K562 (cell line): ENCODE results near the gene CD68. TPM values are rescaled to one million over a fixed set of nuclear protein-coding genes. Genes with fewer than 3 reads are reported as not detected.

ENCODE experiments used
- ATAC-seq: fragments of 200-7000 bp; cut with Tn5 transposase; 3 replicates; pipeline ENCODE4 v1.9.1; 2020; ENCODE audit warnings: moderate library complexity
- BruUV-seq: library from RNA; stranded (reverse); fragments of 400-500 nt; replicated peaks from 2 replicates; lab custom pipeline; 2021; lab: Mats Ljungman, UMichigan
- CTCF ChIA-PET: fragments of 300-600 bp; formaldehyde crosslinking; extraction: SDS; loops from one replicate; lab custom pipeline; 2021; ENCODE audit warnings: low intra/inter-chr PET ratio; lab: Yijun Ruan, JAX
- POLR2A ChIA-PET: fragments of 300-600, 350-650 bp; sonication (Branson Sonifier 250); formaldehyde crosslinking; extraction: SDS; loops from one replicate; lab custom pipeline; 2021; ENCODE audit warnings: antibody characterized with exemption, inconsistent platforms; lab: Yijun Ruan, JAX
- DNase-seq, 4 experiments: peaks; one replicate each; pipeline versions ENCODE4 v3.0.0 to v3.0.0-alpha.2; 2011 to 2018; ENCODE audit warnings: low spot score in 3 of 4, mixed read lengths in 3 of 4; ENCODE audit errors: extremely low read depth in 1 of 4
- FAIRE-seq: peaks from 2 replicates; lab custom pipeline; 2011; peaks lifted over from hg19 to GRCh38; lab: Jason Lieb, UNC
- H2AFZ ChIP-seq: 2 replicates; pipeline ENCODE4 v1.6.0; 2011; ENCODE audit warnings: low read depth, low read length, control low read depth, inconsistent platforms
- H3K27ac ChIP-seq: fragments of 200-600 bp; 3 replicates; pipeline ENCODE4 v1.8.0; 2011; ENCODE audit warnings: low read depth, mild to moderate bottlenecking, control low read depth, inconsistent platforms, low read length, moderate library complexity, mixed read lengths; ENCODE audit errors: extremely low read depth
- H3K27me3 ChIP-seq, 2 experiments: fragments of 300-600 bp in 1 of 2; 2 replicates in 1 of 2; 3 replicates in 1 of 2; pipeline versions ENCODE4 v1.6.0 to v1.8.0; 2011; ENCODE audit warnings: inconsistent platforms in 2 of 2, low read length in 2 of 2, mild to moderate bottlenecking in 1 of 2, mixed read lengths in 1 of 2, moderate library complexity in 1 of 2; ENCODE audit not compliant: control insufficient read depth in 2 of 2, insufficient read depth in 2 of 2
- H3K36me3 ChIP-seq: fragments of 300-600 bp; 3 replicates; pipeline ENCODE4 v1.8.0; 2011; ENCODE audit warnings: mild to moderate bottlenecking, low read length, inconsistent platforms; ENCODE audit not compliant: control insufficient read depth, insufficient read depth
- H3K4me1 ChIP-seq, 2 experiments: fragments of 200-600 bp in 1 of 2; replicated peaks in 1 of 2; 2 replicates in 1 of 2; 3 replicates in 1 of 2; pipeline versions ENCODE4 v1.5.1 to v1.8.0; 2011; ENCODE audit warnings: inconsistent platforms in 2 of 2, low read length in 2 of 2, mild to moderate bottlenecking in 1 of 2, mixed read lengths in 1 of 2, moderate library complexity in 1 of 2; ENCODE audit not compliant: control insufficient read depth in 2 of 2, insufficient read depth in 2 of 2
- H3K4me2 ChIP-seq: 2 replicates; pipeline ENCODE4 v1.6.1; 2011; ENCODE audit warnings: low read length, control low read depth, inconsistent platforms, mixed read lengths; ENCODE audit not compliant: insufficient read depth
- H3K4me3 ChIP-seq: fragments of 200-600 bp; sonication (generic), shearing (Covaris generic); 2 replicates; pipeline ENCODE4 v1.5.1; 2016; ENCODE audit warnings: control low read depth, inconsistent platforms
- H3K79me2 ChIP-seq: fragments of 200-600 bp; 3 replicates; pipeline ENCODE4 v1.8.0; 2011; ENCODE audit warnings: low read length, inconsistent platforms; ENCODE audit not compliant: control insufficient read depth, insufficient read depth
- H3K9ac ChIP-seq, 2 experiments: 2 replicates each; pipeline versions ENCODE4 v1.6.0 to v1.6.1; 2011; ENCODE audit warnings: low read depth in 2 of 2, low read length in 2 of 2, control low read depth in 1 of 2, inconsistent platforms in 1 of 2, mild to moderate bottlenecking in 1 of 2, mixed read lengths in 1 of 2; ENCODE audit not compliant: insufficient read depth in 1 of 2
- H3K9me1 ChIP-seq: one replicate; pipeline ENCODE4 v1.6.0; 2011; ENCODE audit warnings: inconsistent platforms, mild to moderate bottlenecking, low read length, moderate library complexity; ENCODE audit not compliant: control insufficient read depth, insufficient read depth
- H3K9me3 ChIP-seq: replicated peaks from 2 replicates; pipeline ENCODE4 v1.5.1; 2011; ENCODE audit warnings: low read depth, low read length, inconsistent platforms; ENCODE audit not compliant: control insufficient read depth, insufficient read depth
- H4K20me1 ChIP-seq: replicated peaks from 2 replicates; pipeline ENCODE4 v1.6.1; 2011; ENCODE audit warnings: low read length, inconsistent platforms, mixed read lengths; ENCODE audit not compliant: control insufficient read depth, insufficient read depth
- POLR2A ChIP-seq: fragments of 450-650 bp; conservative IDR thresholded peaks from 2 replicates; pipeline ENCODE4 v1.6.1; 2016
- RBFOX2 ChIP-seq: fragments of 200-400 bp; formaldehyde crosslinking; IDR thresholded peaks from 2 replicates; pipeline ENCODE4 v1.6.1; 2017; ENCODE audit warnings: low read depth, mild to moderate bottlenecking, low read length, moderate library complexity
- SUPT5H ChIP-seq: fragments of 450-650 bp; IDR thresholded peaks from 2 replicates; pipeline ENCODE4 v1.6.1; 2016
- ZBTB34 ChIP-seq: fragments of 250-450 bp; sonication (Bioruptor Pico); IDR thresholded peaks from 2 replicates; pipeline ENCODE4 v1.8.0; 2021; ENCODE audit warnings: mild to moderate bottlenecking, moderate library complexity
- WGBS: fragments of 100-300 bp; shearing (Covaris generic); methylation state at CpG from one replicate; pipeline ENCODE4 v1.1.6; 2016; ENCODE audit warnings: low coverage, mixed read lengths; ENCODE audit not compliant: insufficient coverage; ENCODE audit errors: missing lambda C conversion rate; 5-methylcytosine and 5-hydroxymethylcytosine counted together
- in situ Hi-C: fragments of 300-500 bp; cut with MboI; formaldehyde crosslinking; loops from 4 replicates; pipeline ENCODE4 v1.15.0; 2018; ENCODE audit warnings: inconsistent platforms, mixed read lengths
- intact Hi-C: fragments of 100-400 bp; cut with micrococcal nuclease; formaldehyde crosslinking; loops from 2 replicates; pipeline ENCODE4 v1.14.2; 2022
- polyA plus RNA-seq, 8 experiments: library from polyadenylated mRNA; depleted of rRNA in 4 of 8; stranded (reverse) in 5 of 8; unstranded in 3 of 8; fragments of >200 nt; fragmentation: Nextera tagmentation in 2 of 8; fragmentation: Illumina TruSeq in 1 of 8; extraction: Ambion mirVana in 2 of 8; extraction: Trizol in 1 of 8; gene quantifications; 2 replicates each; pipeline versions ENCODE4 v1.2.1 to v1.2.3, GENCODE V29; 2011 to 2014; ENCODE audit warnings: inconsistent platforms in 1 of 8, missing spikeins in 1 of 8
- total RNA-seq, 7 experiments: library from RNA; depleted of rRNA in 6 of 7; stranded (reverse); fragments of >200 nt in 6 of 7; fragmentation: Illumina TruSeq in 2 of 7; extraction: Trizol in 2 of 7; gene quantifications; 2 replicates each; pipeline versions ENCODE4 v1.2.1 to v1.2.3, GENCODE V29; 2011 to 2021; ENCODE audit warnings: low replicate concordance in 1 of 7

The CD68 gene
- total and polyA plus RNA-seq, 9 of the 15 experiments (the other 6 are each of a cell fraction or from before 2014, with no cell fraction given): 28.2 to 89.8 (median 37.7) TPM

GRCh38 chr17:7577327-7578199, 1.9 kb upstream of the CD68 start:
- FAIRE-seq: no peak
- no TSS peak for BruUV-seq
- CTCF ChIA-PET: no interaction called here

More at GRCh38 chr17:7577327-7578199, 1.9 kb upstream of the CD68 start:
- DNase-seq (no peak), ATAC-seq (no peak)
- peaks cover 9% of the 10 kb centered on the region for H3K9me1 ChIP-seq
- no peak overlapping the region for H3K4me2 ChIP-seq
- intact Hi-C loops: no loop called here
- no peak overlapping the region for H3K9ac ChIP-seq
- no peak overlapping the region for H2AFZ ChIP-seq
- no peak overlapping the region for H3K27ac ChIP-seq
- no peaks in the 10 kb centered on the region for H3K27me3 ChIP-seq
- POLR2A ChIA-PET: interaction anchor here (0.6 to 1.0 kb wide), 2 partner anchors 64 to 109 kb away, joined by 3 to 4 read pairs; no protein-coding TSS in a partner anchor
- TF ChIP-seq ZBTB34 (no peak), POLR2A (peak; percentile 19; the same call in 1 of the 2 replicates), RBFOX2 (peak; percentile 42), SUPT5H (peak; percentile 36; the same call in 1 of the 2 replicates)
- in situ Hi-C loops: no loop called here
- H4K20me1 ChIP-seq: peaks cover 43% of the 10 kb centered on the region
- peaks cover 64% of the 10 kb centered on the region for H3K36me3 ChIP-seq
- 65% methylated on average over 10 of the region's 17 CpGs for WGBS
- peaks cover 84% of the 10 kb centered on the region for H3K79me2 ChIP-seq
- H3K9me3 ChIP-seq: no peaks in the 10 kb centered on the region
- H3K4me3 ChIP-seq: no peak overlapping the region
- H3K4me1 ChIP-seq: peaks cover 44 to 49% of the 10 kb centered on the region in 2 experiments
